Calu3 (cell line): ENCODE measurements around the gene SCRT2. TPM values are rescaled to one million over a fixed set of nuclear protein-coding genes. Genes with fewer than 3 reads are reported as not detected.

Experiments
- BruUV-seq: library from RNA; stranded (reverse); fragments of 400-500 nt; replicated peaks from 2 replicates; lab custom pipeline; 2021; lab: Mats Ljungman, UMichigan
- CTCF ChIA-PET: fragments of 300-600 bp; sonication (Branson Sonifier 250); formaldehyde crosslinking; loops from one replicate; lab custom pipeline; 2022; ENCODE audit warnings: antibody characterized with exemption; lab: Charles Lee
- DNase-seq: peaks from one replicate; pipeline ENCODE4 v3.0.0; 2022
- H3K27ac Mint-ChIP-seq: one replicate; pipeline ENCODE4 v1.8.0; 2022; ENCODE audit warnings: mixed read lengths; ENCODE audit not compliant: unreplicated experiment
- H3K27me3 Mint-ChIP-seq: one replicate; pipeline ENCODE4 v1.8.0; 2022; ENCODE audit warnings: mixed read lengths; ENCODE audit not compliant: unreplicated experiment
- H3K36me3 Mint-ChIP-seq: one replicate; pipeline ENCODE4 v1.8.0; 2022; ENCODE audit warnings: mild to moderate bottlenecking, moderate library complexity, mixed read lengths; ENCODE audit not compliant: insufficient read depth, unreplicated experiment
- H3K4me1 Mint-ChIP-seq: one replicate; pipeline ENCODE4 v1.8.0; 2022; ENCODE audit warnings: mild to moderate bottlenecking, low read depth, mixed read lengths; ENCODE audit not compliant: unreplicated experiment
- H3K4me3 Mint-ChIP-seq: one replicate; pipeline ENCODE4 v1.8.0; 2022; ENCODE audit warnings: mild to moderate bottlenecking, low read depth, moderate library complexity, mixed read lengths; ENCODE audit not compliant: unreplicated experiment
- H3K9me3 Mint-ChIP-seq: one replicate; pipeline ENCODE4 v1.8.0; 2022; ENCODE audit warnings: low read depth, mixed read lengths; ENCODE audit not compliant: unreplicated experiment
- intact Hi-C: fragments of 100-400 bp; cut with micrococcal nuclease; formaldehyde crosslinking; loops from one replicate; pipeline ENCODE4 v1.10.0; 2022; ENCODE audit not compliant: unreplicated experiment
- total RNA-seq: library from RNA; stranded (reverse); gene quantifications from 2 replicates; pipeline ENCODE4 v1.2.3, GENCODE V29; 2022
- TF ChIP-seq, protein P1 (sequence below): fragments of 200-600 bp; IDR thresholded peaks from one replicate; pipeline ENCODE4 v1.8.0; 2022; ENCODE audit warnings: antibody characterized with exemption; ENCODE audit not compliant: unreplicated experiment

SCRT2 gene
- total RNA-seq, 1 experiment from 2014 or later, result not detected

DNA sequence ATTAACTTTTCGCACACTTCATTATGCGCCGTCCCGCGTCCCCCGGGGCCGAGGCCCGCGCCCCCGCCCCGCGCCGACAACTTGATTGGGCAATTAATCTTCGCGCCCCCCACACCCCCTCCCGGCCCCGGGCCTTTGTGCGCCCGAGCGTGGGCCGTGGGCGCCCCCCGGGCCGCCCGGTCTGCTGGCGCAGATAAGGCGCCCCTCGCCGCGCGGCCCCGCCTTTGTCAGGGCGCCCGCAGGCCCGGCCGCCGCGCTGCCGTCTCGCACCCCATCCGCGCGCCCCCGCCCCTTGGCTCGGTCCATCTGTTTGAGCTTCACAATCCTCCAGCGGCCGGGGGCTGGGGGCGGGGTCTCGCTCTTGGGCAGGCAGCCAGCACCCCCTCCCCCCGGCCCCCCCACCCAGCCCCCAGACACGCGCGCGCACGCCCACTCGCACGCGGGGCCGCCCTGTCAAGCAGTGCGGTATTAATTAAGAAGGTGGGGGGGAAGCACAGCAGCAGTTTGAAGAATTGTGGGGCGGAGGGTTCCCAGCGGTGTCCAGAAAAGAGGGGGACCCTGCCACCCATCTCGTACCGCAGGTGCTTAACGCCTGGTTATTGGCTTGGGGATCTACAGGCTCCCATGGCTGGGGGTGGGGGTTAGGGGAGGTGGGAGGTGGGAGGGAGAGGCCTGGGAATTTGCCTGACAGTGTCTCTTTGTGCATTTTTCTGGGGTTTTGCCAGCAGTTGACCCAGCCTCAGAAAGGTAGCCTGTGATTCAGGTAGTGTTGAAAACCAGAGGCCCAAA is 34.6 kb upstream of the SCRT2 start:
- H3K9me3 Mint-ChIP-seq, result peaks cover 3% of the 10 kb centered on the region
- no peaks in the 10 kb centered on the region for H3K4me1 Mint-ChIP-seq
- no peak overlapping the region for H3K27ac Mint-ChIP-seq
- H3K27me3 Mint-ChIP-seq, result peaks cover 14% of the 10 kb centered on the region
- H3K36me3 Mint-ChIP-seq, result no peaks in the 10 kb centered on the region
- TF ChIP-seq, protein P1, sequence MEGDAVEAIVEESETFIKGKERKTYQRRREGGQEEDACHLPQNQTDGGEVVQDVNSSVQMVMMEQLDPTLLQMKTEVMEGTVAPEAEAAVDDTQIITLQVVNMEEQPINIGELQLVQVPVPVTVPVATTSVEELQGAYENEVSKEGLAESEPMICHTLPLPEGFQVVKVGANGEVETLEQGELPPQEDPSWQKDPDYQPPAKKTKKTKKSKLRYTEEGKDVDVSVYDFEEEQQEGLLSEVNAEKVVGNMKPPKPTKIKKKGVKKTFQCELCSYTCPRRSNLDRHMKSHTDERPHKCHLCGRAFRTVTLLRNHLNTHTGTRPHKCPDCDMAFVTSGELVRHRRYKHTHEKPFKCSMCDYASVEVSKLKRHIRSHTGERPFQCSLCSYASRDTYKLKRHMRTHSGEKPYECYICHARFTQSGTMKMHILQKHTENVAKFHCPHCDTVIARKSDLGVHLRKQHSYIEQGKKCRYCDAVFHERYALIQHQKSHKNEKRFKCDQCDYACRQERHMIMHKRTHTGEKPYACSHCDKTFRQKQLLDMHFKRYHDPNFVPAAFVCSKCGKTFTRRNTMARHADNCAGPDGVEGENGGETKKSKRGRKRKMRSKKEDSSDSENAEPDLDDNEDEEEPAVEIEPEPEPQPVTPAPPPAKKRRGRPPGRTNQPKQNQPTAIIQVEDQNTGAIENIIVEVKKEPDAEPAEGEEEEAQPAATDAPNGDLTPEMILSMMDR, result no peak
- intact Hi-C loops, result no loop called here
- DNase-seq, result no peak
- no TSS peak for BruUV-seq
- no peak overlapping the region for H3K4me3 Mint-ChIP-seq
- CTCF ChIA-PET, result interaction anchor here (0.6 kb wide), 1 partner anchor 100 kb away, joined by 4 read pairs; no protein-coding TSS in a partner anchor

DNA sequence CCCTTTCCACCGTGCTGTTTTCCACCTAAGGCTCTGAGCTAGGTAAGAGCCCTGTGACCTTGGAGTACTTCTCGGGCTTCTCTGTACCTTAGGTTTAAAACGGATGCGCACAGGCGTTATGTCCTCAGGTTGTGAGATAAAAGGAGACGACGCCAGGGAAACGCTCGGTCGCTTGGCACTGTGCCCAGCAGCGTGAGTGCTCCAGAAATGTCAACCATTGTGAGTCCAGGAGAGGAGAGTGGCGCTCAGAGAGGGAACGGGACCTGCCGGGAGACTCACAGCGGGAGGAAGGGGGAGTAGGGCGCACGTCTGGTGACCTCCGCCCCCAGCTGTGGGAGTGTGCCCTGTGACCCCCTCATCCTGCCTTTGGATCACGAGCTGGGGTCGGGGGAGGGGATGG is 33.8 kb upstream of the SCRT2 start:
- no peak overlapping the region for H3K4me3 Mint-ChIP-seq
- TF ChIP-seq, protein P1, result no peak
- H3K4me1 Mint-ChIP-seq, result no peaks in the 10 kb centered on the region
- intact Hi-C loops, result no loop called here
- H3K27me3 Mint-ChIP-seq, result peaks cover 14% of the 10 kb centered on the region
- DNase-seq, result no peak
- no peaks in the 10 kb centered on the region for H3K36me3 Mint-ChIP-seq
- H3K9me3 Mint-ChIP-seq, result peaks cover 3% of the 10 kb centered on the region
- CTCF ChIA-PET, result interaction anchor here (0.6 kb wide), 1 partner anchor 99 kb away, joined by 4 read pairs; no protein-coding TSS in a partner anchor
- H3K27ac Mint-ChIP-seq, result no peak overlapping the region
- no TSS peak for BruUV-seq

DNA sequence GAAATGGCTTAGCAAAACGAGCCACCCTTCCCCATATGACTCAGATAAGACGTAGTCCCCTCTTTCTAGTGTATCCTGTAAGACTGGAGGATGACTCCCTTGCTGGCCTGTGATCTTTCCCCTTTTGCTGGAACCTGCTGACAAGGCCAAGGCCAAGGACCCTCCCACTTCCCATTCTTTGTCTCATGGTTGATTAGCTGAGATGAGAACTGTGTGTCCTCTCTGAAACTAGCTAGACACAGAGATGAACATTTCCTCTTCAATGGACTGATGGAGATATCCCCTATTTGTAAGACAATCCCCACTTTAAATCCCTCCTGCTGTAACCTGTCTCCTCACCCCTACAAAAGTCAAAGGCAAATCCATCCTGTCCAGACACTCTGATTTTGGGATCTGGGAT is 33.4 kb upstream of the SCRT2 start:
- intact Hi-C loops, result no loop called here
- CTCF ChIA-PET, result no interaction called here
- Mint-ChIP-seq H3K27ac (no peak overlapping the region), H3K27me3 (peaks cover 14% of the 10 kb centered on the region), H3K36me3 (no peaks in the 10 kb centered on the region), H3K4me1 (no peaks in the 10 kb centered on the region), H3K4me3 (no peak overlapping the region), H3K9me3 (peaks cover 3% of the 10 kb centered on the region)
- TF ChIP-seq, protein P1, result no peak
- no peak for DNase-seq
- no TSS peak for BruUV-seq

DNA sequence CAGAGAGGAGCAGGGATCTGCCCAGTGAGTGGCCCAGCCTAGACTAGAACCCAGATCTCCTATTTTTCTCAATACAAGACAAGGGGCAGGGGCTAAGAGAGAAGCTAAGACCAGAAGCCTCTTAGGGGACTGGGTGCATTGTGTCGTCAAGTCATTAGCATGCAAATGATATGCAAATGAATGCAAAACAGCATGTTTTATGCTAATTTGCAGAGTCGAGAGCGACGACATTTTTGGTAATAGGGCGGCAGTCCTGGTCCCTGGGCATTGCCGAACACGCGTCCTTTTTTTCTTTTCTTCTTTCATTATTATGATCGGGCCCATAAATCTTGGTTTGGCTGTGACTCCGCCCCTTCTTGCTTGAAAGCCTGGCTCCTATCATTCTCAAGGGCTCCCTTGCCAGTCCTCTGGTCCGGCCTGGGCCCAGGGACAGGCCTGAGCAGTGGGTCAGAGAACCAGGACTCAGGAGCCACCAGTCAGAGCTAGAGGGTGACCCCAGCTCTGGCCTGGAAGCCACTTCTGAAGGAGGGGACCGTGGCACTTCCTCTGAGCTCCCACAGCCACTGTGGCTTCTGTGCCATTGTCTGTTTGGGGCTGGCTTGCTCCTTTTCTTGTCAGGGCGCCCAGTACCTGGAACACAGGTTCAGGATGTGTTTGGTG is 32.0 kb upstream of the SCRT2 start:
- Mint-ChIP-seq H3K36me3 (no peaks in the 10 kb centered on the region), H3K27ac (no peak overlapping the region), H3K9me3 (no peaks in the 10 kb centered on the region), H3K4me3 (no peak overlapping the region), H3K4me1 (no peaks in the 10 kb centered on the region), H3K27me3 (peaks cover 14% of the 10 kb centered on the region)
- intact Hi-C loops, result no loop called here
- no TSS peak for BruUV-seq
- TF ChIP-seq, protein P1, result no peak
- CTCF ChIA-PET, result no interaction called here
- no peak for DNase-seq
